HG03196 (cell line): ENCODE data around the gene DMP1.
"Not testable (repeated sequence)": the region's sequence is repeated elsewhere in the genome, so short reads cannot be mapped to it uniquely, and the experiment has no call there.

Source experiments
- ATAC-seq: cut with Tn5 transposase; IDR thresholded peaks from one replicate; pipeline ENCODE4 v1.9.1; 2021; ENCODE audit not compliant: unreplicated experiment

The DMP1 gene

GRCh38 chr4:87680271-87680670 lies 30.2 kb downstream of the DMP1 start:
- no peak for ATAC-seq

GRCh38 chr4:87688316-87688715 lies 38.2 kb downstream of the DMP1 start:
- no peak for ATAC-seq

GRCh38 chr4:87690947-87691346 lies 40.9 kb downstream of the DMP1 start:
- not testable (repeated sequence) for ATAC-seq

DNA sequence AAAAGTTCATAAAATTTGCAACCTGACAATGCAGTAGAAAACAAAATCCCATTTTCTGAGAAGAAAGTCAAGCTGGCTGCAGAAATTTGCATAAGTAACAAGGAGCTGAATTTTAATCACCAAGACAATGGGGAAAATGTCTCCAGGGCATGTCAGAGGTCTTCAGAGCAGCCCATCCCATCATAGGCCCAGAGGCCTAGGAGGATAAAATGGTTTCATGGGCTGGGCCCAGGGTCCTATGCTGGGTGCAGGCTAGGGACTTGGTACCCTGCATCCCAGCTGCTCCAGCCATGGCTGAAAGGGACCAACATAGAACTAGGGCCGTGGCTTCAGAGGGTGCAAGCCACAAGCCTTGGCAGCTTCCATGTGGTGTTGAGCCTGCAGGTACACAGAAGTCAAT lies 42.0 kb downstream of the DMP1 start:
- ATAC-seq, result not testable (repeated sequence)

- no peak for ATAC-seq
Observed at GRCh38 chr4:87697272-87697671, 47.2 kb downstream of the DMP1 start.

DNA sequence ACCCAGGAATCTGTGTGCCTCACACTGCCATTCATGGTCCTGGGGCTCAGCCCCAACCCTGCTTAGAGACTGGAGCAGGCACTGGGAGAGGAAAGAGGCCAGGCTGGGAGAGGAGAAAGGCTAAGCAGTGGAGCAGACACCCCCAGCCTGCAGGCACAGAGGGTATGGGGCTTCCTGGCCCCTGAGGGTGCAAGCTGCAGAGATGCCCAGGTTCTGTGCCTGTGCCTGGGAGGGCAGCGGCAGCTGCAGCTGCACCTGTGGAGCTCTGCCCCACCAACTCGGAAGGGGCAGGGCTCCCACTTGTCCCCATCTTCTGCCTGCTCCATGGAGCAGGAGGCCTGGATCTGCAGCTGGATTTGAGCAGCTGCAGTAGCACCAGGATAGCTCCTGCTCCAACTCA lies 47.9 kb downstream of the DMP1 start:
- ATAC-seq, result no peak

- ATAC-seq, result no peak
Observed at GRCh38 chr4:87698394-87698793, 48.3 kb downstream of the DMP1 start.

DNA sequence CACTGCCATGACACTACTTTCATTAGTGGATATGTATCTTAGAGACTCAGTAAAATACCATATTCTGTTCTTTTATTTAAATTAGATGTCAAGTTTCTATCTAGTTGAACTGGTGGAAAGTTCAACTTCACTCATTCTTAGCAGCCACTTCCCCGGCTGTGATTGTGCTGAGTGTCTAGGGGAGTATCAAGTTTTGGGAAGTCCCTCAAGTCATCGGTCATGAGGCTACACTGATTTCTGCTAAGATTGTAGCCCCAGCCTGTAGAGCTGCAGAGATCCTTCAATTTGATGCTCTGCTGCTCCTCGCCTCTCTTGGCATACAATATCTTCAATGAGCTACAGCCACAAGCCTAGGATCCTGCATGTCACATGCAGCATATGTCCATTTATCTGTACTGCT lies 53.9 kb downstream of the DMP1 start:
- no peak for ATAC-seq

GRCh38 chr4:87707279-87707918 lies 57.3 kb downstream of the DMP1 start:
- ATAC-seq, result no peak
